Activated CD4-positive, alpha-beta T cell treated with anti-CD3 and anti-CD28 coated beads for 1 hour (primary cell): Measurements from ENCODE around the gene KLF17.

Experiments
- DNase-seq: peaks from one replicate; pipeline ENCODE4 v3.0.0-alpha.2; 2020

The KLF17 gene

DNA sequence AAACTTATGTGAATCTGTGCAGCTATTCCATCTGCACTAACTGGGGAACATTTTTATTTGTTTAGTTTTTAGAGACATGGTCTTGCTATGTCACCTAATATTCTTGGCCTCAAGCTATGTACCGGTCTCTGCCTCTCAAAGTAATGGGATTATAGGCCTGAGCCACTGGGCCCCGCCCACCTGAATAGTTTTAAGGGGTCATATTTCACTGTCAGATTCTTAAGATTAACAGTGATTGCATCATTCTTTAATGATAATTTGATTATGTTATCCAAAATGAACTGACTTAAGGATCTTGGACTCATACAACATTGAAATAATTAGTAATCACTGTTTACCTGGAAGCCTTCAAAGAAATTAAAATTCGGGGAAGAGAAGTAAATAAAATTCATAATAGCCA is 35.4 kb downstream of the KLF17 start:
- no peak for DNase-seq

DNA sequence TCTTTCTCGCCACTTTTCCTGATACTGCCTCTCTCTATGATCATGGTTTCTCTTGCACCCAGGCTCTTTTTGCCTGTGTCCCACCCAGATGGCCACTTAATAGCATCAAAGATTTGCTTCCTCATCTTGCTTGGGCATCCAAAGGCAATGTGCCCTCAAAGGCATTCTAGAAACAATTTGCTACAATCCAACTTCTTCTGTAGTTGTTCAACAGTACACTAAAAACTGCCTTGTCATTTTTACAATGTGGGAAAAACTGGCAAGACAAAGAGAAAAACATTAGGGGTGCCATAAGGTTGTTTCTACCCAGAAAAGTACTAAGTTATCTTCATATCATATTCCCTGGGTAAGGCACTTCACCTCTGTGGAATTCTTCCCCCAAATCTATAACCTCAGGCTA is 39.3 kb downstream of the KLF17 start:
- no peak for DNase-seq

DNA sequence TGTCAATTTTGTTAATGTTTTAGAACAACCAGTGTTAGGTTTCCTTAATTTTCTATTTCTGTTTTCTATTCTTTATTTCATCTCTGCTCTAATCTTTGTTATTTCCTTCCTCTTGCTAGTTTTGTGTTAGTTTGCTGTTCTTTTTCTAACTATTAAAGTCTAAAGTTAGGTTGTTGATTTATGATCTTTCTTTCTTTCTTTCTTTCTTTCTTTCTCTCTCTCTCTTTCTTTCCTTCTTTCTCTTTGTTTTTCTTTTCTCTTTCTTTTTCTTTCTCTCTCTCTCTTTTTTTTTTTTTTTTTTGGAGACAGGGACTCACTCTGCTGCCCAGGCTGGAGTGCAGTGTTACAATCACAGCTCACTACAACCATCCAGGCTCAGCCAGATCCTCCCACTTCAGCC is 40.2 kb downstream of the KLF17 start:
- DNase-seq: no peak

DNA sequence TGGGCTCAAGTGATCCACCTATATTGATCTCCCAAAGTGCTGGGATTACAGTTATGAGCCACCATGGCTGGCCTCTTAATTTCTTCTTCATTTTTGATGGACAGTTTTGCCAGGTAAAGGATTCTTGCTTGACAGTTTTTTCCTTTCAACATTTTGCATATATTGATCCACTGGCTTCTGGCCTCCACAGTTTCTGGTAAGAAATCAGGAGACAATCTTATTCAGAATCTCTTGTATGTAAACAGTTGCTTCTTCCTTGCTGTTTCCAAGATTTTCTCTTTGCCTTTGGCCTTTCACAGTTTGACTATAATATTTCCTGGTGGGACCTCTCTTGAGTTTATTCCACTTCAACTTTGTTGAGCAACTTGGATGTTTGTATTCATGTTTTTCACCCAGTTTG is 42.9 kb downstream of the KLF17 start:
- no peak for DNase-seq

DNA sequence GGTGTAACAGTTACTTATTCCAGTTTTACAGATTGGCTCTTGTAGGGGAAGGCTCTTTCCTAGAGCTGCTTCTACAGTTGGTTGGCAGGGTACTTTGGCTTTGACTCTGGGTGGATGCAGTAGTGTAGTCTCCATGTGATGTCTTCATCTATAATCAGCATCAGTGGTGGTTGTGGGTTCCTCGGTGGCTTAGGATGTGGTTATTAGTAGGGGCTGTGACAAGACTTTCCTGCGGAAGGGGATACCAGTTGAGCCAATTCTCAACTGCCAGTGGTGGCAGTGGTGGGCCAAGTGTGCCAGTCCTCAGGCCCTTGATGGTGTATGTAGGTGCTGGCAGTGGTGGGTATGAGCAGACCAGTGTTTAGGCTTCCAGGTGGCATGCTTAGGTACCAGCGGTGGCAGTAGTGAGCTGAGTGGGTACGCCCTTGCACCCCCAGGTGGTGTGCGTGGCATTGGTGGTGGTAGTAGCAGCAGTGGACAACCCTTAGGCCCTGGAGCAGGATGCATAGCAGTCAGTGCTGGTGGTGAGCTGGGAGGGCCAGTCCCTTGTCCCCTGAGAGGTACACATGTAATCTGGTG is 50.0 kb downstream of the KLF17 start:
- DNase-seq: no peak

DNA sequence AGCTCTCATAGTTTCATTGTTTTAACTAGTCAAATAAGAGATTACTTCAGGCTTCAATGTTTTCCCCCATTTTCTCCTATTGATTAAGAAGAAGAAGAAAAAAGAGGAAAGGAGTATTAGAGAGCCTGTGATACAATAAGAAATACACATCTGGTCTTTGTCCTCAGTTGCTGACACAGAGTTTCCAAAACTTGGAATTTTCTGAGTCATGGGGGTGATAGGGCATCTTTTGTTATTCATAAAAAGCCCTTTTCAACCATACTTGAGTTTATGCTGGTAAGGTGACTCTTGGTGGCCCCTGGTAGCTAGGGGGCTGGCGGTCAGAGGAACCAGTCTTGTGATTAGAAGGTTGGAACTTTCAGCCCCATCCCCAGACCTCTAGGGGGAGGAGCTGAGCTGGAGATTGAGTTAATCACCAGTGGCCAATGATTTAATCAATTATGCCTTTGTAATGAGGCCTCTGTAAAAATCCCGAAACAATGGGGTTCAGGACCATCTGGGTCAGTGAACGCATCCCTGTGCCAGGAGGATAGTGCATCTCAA is 51.7 kb downstream of the KLF17 start:
- no peak for DNase-seq

DNA sequence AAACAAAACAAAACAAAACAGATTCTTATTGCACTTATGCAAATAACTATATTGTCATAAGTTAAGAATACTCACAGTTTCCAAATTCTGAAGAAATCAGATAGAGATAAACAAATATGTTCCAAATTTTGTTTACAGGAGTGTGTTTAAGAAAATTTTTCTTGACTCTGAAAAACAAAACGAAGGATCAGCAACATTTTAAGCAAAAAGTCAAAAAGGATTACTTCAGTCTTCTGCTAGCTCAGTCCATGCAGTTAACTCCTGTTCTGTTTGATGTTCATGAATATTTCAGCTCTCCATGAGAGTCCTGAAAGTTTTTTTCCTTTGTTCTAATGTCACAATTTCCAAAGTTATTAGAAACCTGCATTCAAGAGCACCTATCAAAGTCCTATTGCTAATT is 56.0 kb downstream of the KLF17 start:
- DNase-seq: no peak
